A673 (cell line): ENCODE measurements around the gene IL1RN.

Source experiments
- CTCF ChIP-seq: fragments of 300-800, 200-600 bp; sonication (generic); conservative IDR thresholded peaks from 2 replicates; pipeline ENCODE4 v1.5.1; 2017; ENCODE audit warnings: low read depth, mild to moderate bottlenecking, antibody characterized with exemption, low read length, moderate library complexity, mixed read lengths
- EZH2 ChIP-seq: fragments of 200-600 bp; sonication (generic); IDR thresholded peaks from 2 replicates; pipeline ENCODE4 v1.6.1; 2017; ENCODE audit warnings: borderline replicate concordance, low read depth, mild to moderate bottlenecking, mixed read lengths, antibody characterized with exemption, low read length; ENCODE audit not compliant: poor library complexity, severe bottlenecking

- TF ChIP-seq CTCF, result no peak
- TF ChIP-seq EZH2, result no peak
Measured at GRCh38 chr2:113155331-113155730, 27.9 kb downstream of the IL1RN start.
